Caco-2 (cell line): Measurements from ENCODE around the gene IRF9. TPM values are rescaled to one million over a fixed set of nuclear protein-coding genes. Genes with fewer than 3 reads are reported as not detected.

ENCODE experiments used
- BruUV-seq: library from RNA; stranded (reverse); fragments of 400-500 nt; replicated peaks from 2 replicates; lab custom pipeline; 2021; lab: Mats Ljungman, UMichigan
- CTCF ChIA-PET: fragments of 300-600 bp; sonication (Branson Sonifier 250); formaldehyde crosslinking; loops from one replicate; lab custom pipeline; 2022; ENCODE audit warnings: antibody characterized with exemption; lab: Charles Lee
- POLR2A ChIA-PET: fragments of 300-600 bp; sonication (Branson Sonifier 250); formaldehyde crosslinking; loops from one replicate; lab custom pipeline; 2022; ENCODE audit warnings: antibody characterized with exemption; lab: Charles Lee
- DNase-seq, 2 experiments: peaks; one replicate each; pipeline versions ENCODE4 v3.0.0 to v3.0.0-alpha.2; 2020 to 2022
- H3K27me3 ChIP-seq: replicated peaks from 2 replicates; pipeline ENCODE4 v1.6.0; 2011; ENCODE audit warnings: low read length; ENCODE audit not compliant: control insufficient read depth, insufficient read depth
- H3K36me3 ChIP-seq: 2 replicates; pipeline ENCODE4 v1.5.1; 2011; ENCODE audit warnings: low read length; ENCODE audit not compliant: control insufficient read depth, insufficient read depth
- H3K4me1 ChIP-seq: fragments of 250-450 bp; sonication (Bioruptor Pico); 2 replicates; pipeline ENCODE4 v1.5.1; 2020; ENCODE audit warnings: mild to moderate bottlenecking
- H3K4me3 ChIP-seq: 2 replicates; pipeline ENCODE4 v1.5.1; 2011; ENCODE audit warnings: low read depth, mild to moderate bottlenecking, control low read depth, low read length
- H3K9me3 ChIP-seq: fragments of 250-450 bp; sonication (Bioruptor Pico); 2 replicates; pipeline ENCODE4 v1.5.1; 2020; ENCODE audit warnings: mild to moderate bottlenecking, moderate library complexity
- H3K27ac Mint-ChIP-seq: one replicate; pipeline ENCODE4 v1.8.0; 2022; ENCODE audit warnings: mixed read lengths; ENCODE audit not compliant: unreplicated experiment
- H3K27me3 Mint-ChIP-seq: one replicate; pipeline ENCODE4 v1.8.0; 2022; ENCODE audit warnings: mixed read lengths; ENCODE audit not compliant: insufficient read depth, unreplicated experiment
- H3K36me3 Mint-ChIP-seq: one replicate; pipeline ENCODE4 v1.8.0; 2022; ENCODE audit warnings: mild to moderate bottlenecking, mixed read lengths; ENCODE audit not compliant: insufficient read depth, unreplicated experiment
- H3K4me1 Mint-ChIP-seq: one replicate; pipeline ENCODE4 v1.8.0; 2022; ENCODE audit warnings: low read depth, mixed read lengths; ENCODE audit not compliant: unreplicated experiment
- H3K4me3 Mint-ChIP-seq: one replicate; pipeline ENCODE4 v1.8.0; 2022; ENCODE audit warnings: mild to moderate bottlenecking, moderate library complexity, mixed read lengths; ENCODE audit not compliant: unreplicated experiment
- H3K9me3 Mint-ChIP-seq: one replicate; pipeline ENCODE4 v1.8.0; 2022; ENCODE audit warnings: mixed read lengths; ENCODE audit not compliant: unreplicated experiment
- intact Hi-C: fragments of 100-400 bp; cut with micrococcal nuclease; formaldehyde crosslinking; loops from one replicate; pipeline ENCODE4 v1.10.0; 2022; ENCODE audit not compliant: unreplicated experiment
- total RNA-seq: library from RNA; stranded (reverse); gene quantifications from 2 replicates; pipeline ENCODE4 v1.2.3, GENCODE V29; 2022
- TF ChIP-seq, protein P1 (sequence below), 2 experiments: fragments of 200-600 bp in 1 of 2; IDR thresholded peaks; 1 replicate in 1 of 2; 2 replicates in 1 of 2; pipeline versions ENCODE4 v1.5.1 to v1.8.0; 2011 to 2022; ENCODE audit warnings: antibody characterized with exemption in 1 of 2, control low read depth in 1 of 2, inconsistent platforms in 1 of 2, low read depth in 1 of 2, low read length in 1 of 2, mild to moderate bottlenecking in 1 of 2, moderate library complexity in 1 of 2; ENCODE audit not compliant: insufficient read depth in 1 of 2, severe bottlenecking in 1 of 2, unreplicated experiment in 1 of 2

IRF9 gene
- total RNA-seq, 1 experiment from 2014 or later, result 55.4 TPM

- no TSS peak for BruUV-seq
- H3K27me3 Mint-ChIP-seq, result no peaks in the 10 kb centered on the region
- H3K27ac Mint-ChIP-seq, result no peak overlapping the region
- H3K9me3 ChIP-seq, result no peaks in the 10 kb centered on the region
- DNase-seq, result no peak
- H3K4me3 Mint-ChIP-seq, result no peak overlapping the region
- intact Hi-C loops, result no loop called here
- peaks cover 4% of the 10 kb centered on the region for H3K4me1 Mint-ChIP-seq
- CTCF ChIA-PET, result interaction anchor here (1.3 kb wide), 1 partner anchor 11 kb away, joined by 5 read pairs; the partner anchor contains the start of gene IRF9
- TF ChIP-seq, protein P1, sequence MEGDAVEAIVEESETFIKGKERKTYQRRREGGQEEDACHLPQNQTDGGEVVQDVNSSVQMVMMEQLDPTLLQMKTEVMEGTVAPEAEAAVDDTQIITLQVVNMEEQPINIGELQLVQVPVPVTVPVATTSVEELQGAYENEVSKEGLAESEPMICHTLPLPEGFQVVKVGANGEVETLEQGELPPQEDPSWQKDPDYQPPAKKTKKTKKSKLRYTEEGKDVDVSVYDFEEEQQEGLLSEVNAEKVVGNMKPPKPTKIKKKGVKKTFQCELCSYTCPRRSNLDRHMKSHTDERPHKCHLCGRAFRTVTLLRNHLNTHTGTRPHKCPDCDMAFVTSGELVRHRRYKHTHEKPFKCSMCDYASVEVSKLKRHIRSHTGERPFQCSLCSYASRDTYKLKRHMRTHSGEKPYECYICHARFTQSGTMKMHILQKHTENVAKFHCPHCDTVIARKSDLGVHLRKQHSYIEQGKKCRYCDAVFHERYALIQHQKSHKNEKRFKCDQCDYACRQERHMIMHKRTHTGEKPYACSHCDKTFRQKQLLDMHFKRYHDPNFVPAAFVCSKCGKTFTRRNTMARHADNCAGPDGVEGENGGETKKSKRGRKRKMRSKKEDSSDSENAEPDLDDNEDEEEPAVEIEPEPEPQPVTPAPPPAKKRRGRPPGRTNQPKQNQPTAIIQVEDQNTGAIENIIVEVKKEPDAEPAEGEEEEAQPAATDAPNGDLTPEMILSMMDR (IDR thresholded peaks at IDR 0.05; ENCODE audit: insufficient read depth in 1 of 2, low read depth in 1 of 2, low read length in 1 of 2, severe bottlenecking in 1 of 2, unreplicated experiment in 1 of 2), result no peak
- H3K4me3 ChIP-seq, result no peak overlapping the region
- H3K36me3 ChIP-seq, result peaks cover 4% of the 10 kb centered on the region; the same call in 1 of the 2 replicates
- no peaks in the 10 kb centered on the region for H3K9me3 Mint-ChIP-seq
- no peaks in the 10 kb centered on the region for H3K27me3 ChIP-seq
- H3K4me1 ChIP-seq, result peaks cover 6% of the 10 kb centered on the region
- H3K36me3 Mint-ChIP-seq, result peaks cover 66% of the 10 kb centered on the region
- POLR2A ChIA-PET, result no interaction called here
These were observed 10.5 kb upstream of the IRF9 start for GRCh38 chr14:24150567-24150966.

DNA sequence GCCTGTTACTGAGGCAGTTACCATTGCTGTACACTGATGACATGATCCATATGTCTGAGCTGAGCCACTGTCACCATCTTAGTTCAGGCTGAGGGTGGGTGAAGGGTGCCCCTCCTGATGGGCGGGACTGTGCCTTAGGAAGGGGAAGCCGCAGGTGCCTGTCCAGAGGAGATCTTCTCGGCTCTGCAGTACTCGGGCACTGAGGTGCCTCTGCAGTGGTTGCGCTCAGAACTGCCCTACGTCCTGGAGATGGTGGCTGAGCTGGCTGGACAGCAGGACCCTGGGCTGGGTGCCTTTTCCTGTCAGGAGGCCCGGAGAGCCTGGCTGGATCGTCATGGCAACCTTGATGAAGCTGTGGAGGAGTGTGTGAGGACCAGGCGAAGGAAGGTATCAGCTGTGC lies 10.1 kb upstream of the IRF9 start:
- H3K36me3 ChIP-seq, result peaks cover 4% of the 10 kb centered on the region; the same call in 1 of the 2 replicates
- no peak overlapping the region for H3K4me3 ChIP-seq
- ChIA-PET POLR2A (interaction anchor here (1.0 kb wide), 1 partner anchor 10 kb away, joined by 5 read pairs; the partner anchor contains the start of gene EMC9), CTCF (no interaction called here)
- Mint-ChIP-seq H3K4me1 (no peaks in the 10 kb centered on the region), H3K4me3 (no peak overlapping the region), H3K9me3 (no peaks in the 10 kb centered on the region), H3K27me3 (no peaks in the 10 kb centered on the region), H3K36me3 (peaks cover 69% of the 10 kb centered on the region), H3K27ac (no peak overlapping the region)
- DNase-seq, result no peak
- peaks cover 6% of the 10 kb centered on the region for H3K4me1 ChIP-seq
- no peaks in the 10 kb centered on the region for H3K27me3 ChIP-seq
- no TSS peak for BruUV-seq
- intact Hi-C loops, result no loop called here
- H3K9me3 ChIP-seq, result no peaks in the 10 kb centered on the region
- TF ChIP-seq, protein P1 (IDR thresholded peaks at IDR 0.05; ENCODE audit: insufficient read depth in 1 of 2, low read depth in 1 of 2, low read length in 1 of 2, severe bottlenecking in 1 of 2, unreplicated experiment in 1 of 2), result no peak

- no peaks in the 10 kb centered on the region for H3K27me3 Mint-ChIP-seq
- peaks cover 66% of the 10 kb centered on the region for H3K36me3 Mint-ChIP-seq
- CTCF ChIA-PET, result interaction anchor here (0.6 kb wide), 1 partner anchor 38 kb away, joined by 3 read pairs; no protein-coding TSS in a partner anchor
- no peak overlapping the region for H3K27ac Mint-ChIP-seq
- no peak for DNase-seq
- Histone ChIP-seq H3K9me3 (no peaks in the 10 kb centered on the region), H3K4me1 (peaks cover 6% of the 10 kb centered on the region), H3K27me3 (no peaks in the 10 kb centered on the region), H3K4me3 (no peak overlapping the region), H3K36me3 (peaks cover 4% of the 10 kb centered on the region; the same call in 1 of the 2 replicates)
- BruUV-seq, result no TSS peak
- no peak overlapping the region for H3K4me3 Mint-ChIP-seq
- H3K9me3 Mint-ChIP-seq, result no peaks in the 10 kb centered on the region
- no peaks in the 10 kb centered on the region for H3K4me1 Mint-ChIP-seq
- TF ChIP-seq, protein P1 (IDR thresholded peaks at IDR 0.05; ENCODE audit: insufficient read depth in 1 of 2, low read depth in 1 of 2, low read length in 1 of 2, severe bottlenecking in 1 of 2, unreplicated experiment in 1 of 2), result no peak
- intact Hi-C loops, result no loop called here
- POLR2A ChIA-PET, result interaction anchor here (1.0 kb wide), 1 partner anchor 11 kb away, joined by 5 read pairs; the partner anchor contains the start of gene EMC9
These were observed 9.5 kb upstream of the IRF9 start for GRCh38 chr14:24151404-24152080.
